GM19463 (cell line): Measurements from ENCODE around the gene ZNF879.

Experiments used
- ATAC-seq: cut with Tn5 transposase; IDR thresholded peaks from one replicate; pipeline ENCODE4 v1.9.1; 2021; ENCODE audit warnings: mild to moderate bottlenecking, moderate library complexity; ENCODE audit not compliant: unreplicated experiment

The ZNF879 gene

GRCh38 chr5:179023528-179024189, at the start of gene ZNF879:
TSS of gene ZNF879 (plus strand) at chr5:179023804. CDS start at chr5:179025005, 1,201 bp downstream.
- ATAC-seq: peak; percentile 69

- ATAC-seq: no peak
These were observed 42.2 kb upstream of the ZNF879 start for GRCh38 chr5:178981381-178981780.

GRCh38 chr5:178982941-178983340, 40.7 kb upstream of the ZNF879 start:
- no peak for ATAC-seq

- no peak for ATAC-seq
These were observed 39.9 kb upstream of the ZNF879 start for GRCh38 chr5:178983728-178984127.

GRCh38 chr5:178984145-178985072, 39.2 kb upstream of the ZNF879 start:
- no peak for ATAC-seq

- no peak for ATAC-seq
These were observed 37.2 kb upstream of the ZNF879 start for GRCh38 chr5:178986326-178986960.

GRCh38 chr5:178988436-178989220, 35.0 kb upstream of the ZNF879 start:
- ATAC-seq: no peak

GRCh38 chr5:178989311-178989710, 34.3 kb upstream of the ZNF879 start:
- no peak for ATAC-seq

GRCh38 chr5:178990491-178990890, 33.1 kb upstream of the ZNF879 start:
- ATAC-seq: no peak

GRCh38 chr5:178991190-178992145, 32.1 kb upstream of the ZNF879 start:
- no peak for ATAC-seq

GRCh38 chr5:178992291-178992895, 31.2 kb upstream of the ZNF879 start:
- ATAC-seq: no peak

- no peak for ATAC-seq
These were observed 30.3 kb upstream of the ZNF879 start for GRCh38 chr5:178993236-178993765.

- ATAC-seq: no peak
These were observed 29.5 kb upstream of the ZNF879 start for GRCh38 chr5:178993955-178994579.

- no peak for ATAC-seq
These were observed 28.8 kb upstream of the ZNF879 start, which contains the start of gene GRM6 for GRCh38 chr5:178994580-178995340. TSS of gene GRM6 (minus strand) at chr5:178995320. CDS start at chr5:178994944, 376 bp downstream.

- no peak for ATAC-seq
These were observed 28.3 kb upstream of the ZNF879 start for GRCh38 chr5:178995341-178995690.

GRCh38 chr5:178996156-178996555, 27.4 kb upstream of the ZNF879 start:
- ATAC-seq: no peak

GRCh38 chr5:178997191-178997590, 26.4 kb upstream of the ZNF879 start:
- ATAC-seq: no peak

GRCh38 chr5:178998441-178998840, 25.2 kb upstream of the ZNF879 start:
- no peak for ATAC-seq
